NCI-H1092 treated with DMSO at 0.1 percent for 48 hours (cell line): ENCODE data around the gene DBI.
A peak's percentile ranks its signal among the peaks of the same experiment; 100 is the strongest.

Source experiments
- DNase-seq: peaks from one replicate; lab custom pipeline; 2025; lab: John Stamatoyannopoulos, UW

DBI gene

GRCh38 chr2:119366649-119367471 is at the start of gene DBI, which contains the start of gene C2orf76:
DBI (plus strand) TSS chr2:119366977; CDS start chr2:119367052, 75 bp downstream.
C2orf76 (minus strand) TSS chr2:119366834; CDS start chr2:119339959, 26,875 bp downstream.
- peak; percentile 90 for DNase-seq

- no peak for DNase-seq
These were observed 49.2 kb upstream of the DBI start for GRCh38 chr2:119317554-119317953.

GRCh38 chr2:119319593-119319992 is 47.2 kb upstream of the DBI start:
- no peak for DNase-seq

- no peak for DNase-seq
These were observed 43.3 kb upstream of the DBI start for GRCh38 chr2:119323459-119323858.

GRCh38 chr2:119324685-119325270 is 42.0 kb upstream of the DBI start:
- DNase-seq = no peak

GRCh38 chr2:119326938-119327337 is 39.8 kb upstream of the DBI start:
- DNase-seq = no peak

- DNase-seq = no peak
These were observed 39.3 kb upstream of the DBI start for GRCh38 chr2:119327431-119327830.

- DNase-seq = no peak
These were observed 33.8 kb upstream of the DBI start for GRCh38 chr2:119332953-119333352.

GRCh38 chr2:119333360-119333759 is 33.4 kb upstream of the DBI start:
- no peak for DNase-seq

- no peak for DNase-seq
These were observed 32.9 kb upstream of the DBI start for GRCh38 chr2:119333833-119334232.

GRCh38 chr2:119337749-119338148 is 29.0 kb upstream of the DBI start:
- DNase-seq = no peak

- DNase-seq = no peak
These were observed 28.5 kb upstream of the DBI start for GRCh38 chr2:119338272-119338671.

- no peak for DNase-seq
These were observed 27.8 kb upstream of the DBI start for GRCh38 chr2:119338826-119339561.

GRCh38 chr2:119339562-119339923 is 27.2 kb upstream of the DBI start:
- DNase-seq = no peak

- DNase-seq = no peak
These were observed 25.1 kb upstream of the DBI start for GRCh38 chr2:119341684-119342083.

- DNase-seq = no peak
These were observed 17.5 kb upstream of the DBI start for GRCh38 chr2:119349289-119349688.

GRCh38 chr2:119350311-119350998 is 16.3 kb upstream of the DBI start:
- DNase-seq = no peak

- DNase-seq = peak; percentile 4
These were observed 14.4 kb upstream of the DBI start for GRCh38 chr2:119352357-119352756.

- no peak for DNase-seq
These were observed 11.9 kb upstream of the DBI start for GRCh38 chr2:119354860-119355259.

GRCh38 chr2:119359774-119360173 is 7.0 kb upstream of the DBI start:
- DNase-seq = no peak

GRCh38 chr2:119360423-119360966 is 6.3 kb upstream of the DBI start:
- no peak for DNase-seq

- DNase-seq = no peak
These were observed 2.0 kb upstream of the DBI start for GRCh38 chr2:119364798-119365197.
